GM04503 (cell line): Measurements from ENCODE around the gene YJEFN3.

Experiments
- DNase-seq: peaks from one replicate; pipeline ENCODE4 v3.0.0-alpha.2; 2012; ENCODE audit warnings: low read depth

The YJEFN3 gene

DNA sequence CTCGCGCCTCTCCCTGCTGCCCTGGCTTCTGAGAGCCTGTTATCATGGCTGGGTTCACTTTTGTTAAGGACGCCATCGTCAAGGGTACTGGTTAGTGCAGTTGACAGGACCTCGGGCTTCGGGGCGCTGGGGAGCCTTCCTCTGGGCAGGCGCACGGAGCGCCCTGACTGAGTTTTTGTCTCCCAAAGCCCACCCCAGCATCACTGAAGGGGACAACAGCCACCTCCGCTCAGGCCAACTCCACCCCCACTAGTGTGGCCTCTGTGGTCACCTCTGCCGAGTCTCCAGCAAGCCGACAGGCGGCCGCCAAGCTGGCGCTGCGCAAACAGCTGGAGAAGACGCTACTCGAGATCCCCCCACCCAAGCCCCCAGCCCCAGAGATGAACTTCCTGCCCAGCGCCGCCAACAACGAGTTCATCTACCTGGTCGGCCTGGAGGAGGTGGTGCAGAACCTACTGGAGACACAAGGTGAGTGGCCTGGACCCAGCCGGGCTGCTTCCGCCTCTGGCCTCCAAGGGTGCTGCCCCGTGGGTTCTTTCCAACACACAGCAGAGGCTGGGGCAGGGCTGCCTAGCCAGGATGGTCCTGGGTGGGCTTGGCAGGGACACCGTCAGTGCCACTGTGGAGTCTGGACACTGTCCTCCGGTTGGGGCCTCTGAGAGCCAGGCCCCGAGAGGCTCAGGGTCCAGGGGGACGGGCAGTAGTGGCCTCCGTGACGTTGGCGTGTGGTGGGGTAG is 30.3 kb upstream of the YJEFN3 start:
- no peak for DNase-seq

DNA sequence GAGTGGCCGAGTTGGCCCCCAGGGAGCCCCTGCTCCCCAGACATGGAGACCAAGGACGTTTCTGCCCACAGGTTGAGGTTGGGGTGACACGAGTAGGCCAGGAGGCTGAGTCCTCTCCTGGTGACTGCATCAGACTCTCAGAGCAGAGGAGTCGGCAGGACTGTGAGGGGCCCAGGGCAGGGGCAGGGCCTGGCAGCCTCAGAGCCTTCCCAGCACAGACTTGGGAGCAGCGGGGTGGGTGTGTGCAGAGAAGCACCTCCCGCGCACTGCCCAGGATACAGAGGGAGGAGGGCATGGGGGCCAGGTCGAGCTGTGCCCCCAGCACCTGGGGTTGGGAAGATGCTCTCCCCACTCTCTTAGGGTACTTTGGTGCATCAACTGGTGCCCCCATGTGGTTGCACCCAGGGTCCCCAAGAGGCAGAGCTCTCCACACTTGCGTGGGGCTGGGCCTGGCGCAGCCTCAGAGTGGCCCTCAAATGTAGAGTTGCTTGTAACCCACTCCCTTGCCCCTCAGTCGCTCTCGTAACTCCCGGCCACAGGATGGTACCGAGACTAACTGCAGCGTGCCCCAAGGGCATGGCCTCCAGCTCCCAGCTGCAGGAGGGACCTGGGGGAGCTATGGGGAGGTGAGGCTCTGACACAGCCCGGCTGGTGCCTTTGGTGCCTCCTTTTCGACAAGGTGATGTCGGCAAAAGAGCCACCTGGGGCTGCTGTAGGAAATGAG is 29.3 kb upstream of the YJEFN3 start:
- DNase-seq, result no peak

DNA sequence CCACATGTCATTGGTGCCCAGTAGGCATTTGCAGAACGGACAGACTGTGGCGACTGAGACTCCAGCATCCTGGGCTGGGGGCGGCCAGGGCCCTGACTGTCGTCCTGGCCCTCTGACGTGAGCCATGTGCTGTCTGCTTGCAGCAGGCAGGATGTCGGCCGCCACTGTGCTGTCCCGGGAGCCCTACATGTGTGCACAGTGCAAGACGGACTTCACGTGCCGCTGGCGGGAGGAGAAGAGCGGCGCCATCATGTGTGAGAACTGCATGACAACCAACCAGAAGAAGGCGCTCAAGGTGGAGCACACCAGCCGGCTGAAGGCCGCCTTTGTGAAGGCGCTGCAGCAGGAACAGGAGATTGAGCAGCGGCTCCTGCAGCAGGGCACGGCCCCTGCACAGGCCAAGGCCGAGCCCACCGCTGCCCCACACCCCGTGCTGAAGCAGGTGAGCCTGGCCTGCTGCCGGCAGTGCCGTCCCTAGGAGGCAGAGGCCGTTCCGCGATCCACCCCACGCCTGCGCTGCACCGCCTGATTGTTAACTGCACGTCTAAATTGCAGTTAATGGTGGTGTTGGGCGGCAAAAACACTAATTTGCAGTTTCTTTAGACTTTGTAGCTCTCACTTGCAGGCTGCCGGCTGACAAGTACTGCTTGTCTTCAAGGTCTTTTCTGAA is 27.6 kb upstream of the YJEFN3 start:
- DNase-seq, result no peak

DNA sequence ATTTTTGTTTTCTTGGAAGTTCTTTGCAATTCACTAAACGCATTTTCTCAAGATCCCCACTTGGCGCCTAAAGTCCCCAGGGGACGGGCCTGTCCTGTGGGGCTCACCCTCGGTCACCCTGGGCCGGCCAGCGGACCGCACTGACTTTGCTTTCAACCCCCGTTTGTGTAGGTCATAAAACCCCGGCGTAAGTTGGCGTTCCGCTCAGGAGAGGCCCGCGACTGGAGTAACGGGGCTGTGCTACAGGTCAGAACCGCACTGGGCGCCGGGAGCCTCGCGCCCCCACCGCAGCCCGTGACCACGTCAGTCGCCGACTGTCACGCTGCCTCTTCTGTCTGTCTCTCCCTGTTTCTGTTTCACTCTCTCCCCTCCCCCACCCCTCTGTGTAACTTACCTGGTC is 26.9 kb upstream of the YJEFN3 start:
- no peak for DNase-seq

DNA sequence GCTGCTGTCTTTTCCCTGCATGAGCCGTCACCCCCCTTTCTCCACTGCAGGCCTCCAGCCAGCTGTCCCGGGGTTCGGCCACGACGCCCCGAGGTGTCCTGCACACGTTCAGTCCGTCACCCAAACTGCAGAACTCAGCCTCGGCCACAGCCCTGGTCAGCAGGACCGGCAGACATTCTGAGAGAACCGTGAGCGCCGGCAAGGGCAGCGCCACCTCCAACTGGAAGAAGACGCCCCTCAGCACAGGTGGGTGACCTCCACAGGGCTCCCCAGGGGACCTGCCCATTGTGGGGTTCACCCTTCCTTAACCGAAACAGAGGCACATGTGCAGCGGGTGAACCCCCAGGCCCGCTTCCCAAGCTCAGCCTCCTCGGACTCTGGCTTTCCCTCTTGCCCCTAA is 26.4 kb upstream of the YJEFN3 start:
- no peak for DNase-seq

DNA sequence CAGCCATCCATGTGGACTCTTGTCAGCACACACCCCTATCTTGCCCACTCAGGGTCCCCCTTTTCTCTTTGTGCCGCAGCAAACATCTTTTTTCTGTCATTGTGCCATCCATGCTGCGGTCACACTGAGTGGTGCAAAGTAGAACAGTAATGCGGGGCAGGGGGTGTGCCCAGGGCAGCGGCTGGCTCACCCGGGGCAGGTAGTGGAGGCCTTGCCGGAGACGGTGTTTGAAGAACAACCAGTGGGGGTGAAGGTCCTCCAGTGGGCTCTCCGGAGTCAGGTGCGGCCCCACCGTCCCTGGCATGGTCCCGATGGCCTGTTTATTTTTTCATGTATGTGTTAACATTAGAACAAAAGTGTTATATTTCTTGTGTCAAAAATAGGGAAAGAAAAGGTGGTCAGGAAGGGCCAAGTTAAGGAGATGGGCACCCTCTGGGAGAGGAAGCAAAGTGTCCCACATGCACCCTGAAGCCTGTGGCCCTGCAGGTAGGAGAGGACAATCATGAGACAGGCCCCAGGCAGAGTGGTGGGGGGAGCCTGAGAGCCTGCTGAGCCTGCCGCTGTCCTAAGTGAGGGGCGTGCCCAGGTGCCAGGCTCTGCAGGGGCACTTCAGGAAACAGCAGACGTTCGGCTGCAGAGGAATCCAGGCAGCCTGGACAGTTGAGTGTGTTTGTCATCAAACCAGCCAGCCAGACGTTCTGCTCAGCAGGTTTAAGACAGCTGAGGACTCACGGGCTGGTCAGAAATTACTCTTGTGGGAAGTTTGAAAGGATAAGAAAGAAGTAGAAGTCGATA is 25.7 kb upstream of the YJEFN3 start:
- no peak for DNase-seq

DNA sequence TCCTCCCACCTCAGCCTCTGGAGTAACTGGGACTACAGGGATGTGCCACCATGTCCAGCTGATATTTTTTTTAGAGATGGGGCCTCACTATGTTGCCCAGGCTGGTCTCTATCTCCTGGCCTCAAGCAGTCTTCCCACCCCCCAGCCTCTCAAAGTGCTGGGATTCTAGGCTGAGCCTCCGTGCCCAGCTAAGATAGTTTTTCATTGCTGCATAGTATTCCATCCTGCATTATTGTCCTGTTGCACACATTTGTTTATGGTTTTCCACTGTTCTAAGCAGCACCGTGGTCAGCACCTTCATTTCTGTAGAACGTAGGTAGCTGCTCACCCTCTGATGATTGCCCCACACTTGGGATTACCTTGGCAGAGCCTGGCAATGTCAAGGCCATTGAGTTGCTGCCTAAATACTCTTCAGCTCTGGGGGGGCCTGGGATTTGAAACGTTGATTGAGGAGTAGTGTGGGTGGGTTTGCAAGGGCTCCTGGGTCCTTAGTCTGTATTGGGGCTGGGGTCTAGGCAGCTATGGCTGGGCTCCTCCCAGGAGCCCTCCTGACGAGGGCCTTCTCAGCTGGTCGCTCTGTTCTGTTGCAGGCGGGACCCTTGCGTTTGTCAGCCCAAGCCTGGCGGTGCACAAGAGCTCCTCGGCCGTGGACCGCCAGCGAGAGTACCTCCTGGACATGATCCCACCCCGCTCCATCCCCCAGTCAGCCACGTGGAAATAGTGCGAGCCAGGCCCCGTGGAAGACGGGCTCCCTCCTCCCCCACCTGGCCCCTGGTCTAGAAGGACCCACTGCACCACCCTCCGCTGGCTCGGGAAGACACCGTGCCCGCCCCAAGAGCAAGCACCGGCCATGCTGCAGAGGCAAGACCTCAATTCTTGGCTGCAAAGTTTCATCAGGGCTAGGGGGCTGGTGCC is 23.7 kb upstream of the YJEFN3 start:
- DNase-seq, result no peak

DNA sequence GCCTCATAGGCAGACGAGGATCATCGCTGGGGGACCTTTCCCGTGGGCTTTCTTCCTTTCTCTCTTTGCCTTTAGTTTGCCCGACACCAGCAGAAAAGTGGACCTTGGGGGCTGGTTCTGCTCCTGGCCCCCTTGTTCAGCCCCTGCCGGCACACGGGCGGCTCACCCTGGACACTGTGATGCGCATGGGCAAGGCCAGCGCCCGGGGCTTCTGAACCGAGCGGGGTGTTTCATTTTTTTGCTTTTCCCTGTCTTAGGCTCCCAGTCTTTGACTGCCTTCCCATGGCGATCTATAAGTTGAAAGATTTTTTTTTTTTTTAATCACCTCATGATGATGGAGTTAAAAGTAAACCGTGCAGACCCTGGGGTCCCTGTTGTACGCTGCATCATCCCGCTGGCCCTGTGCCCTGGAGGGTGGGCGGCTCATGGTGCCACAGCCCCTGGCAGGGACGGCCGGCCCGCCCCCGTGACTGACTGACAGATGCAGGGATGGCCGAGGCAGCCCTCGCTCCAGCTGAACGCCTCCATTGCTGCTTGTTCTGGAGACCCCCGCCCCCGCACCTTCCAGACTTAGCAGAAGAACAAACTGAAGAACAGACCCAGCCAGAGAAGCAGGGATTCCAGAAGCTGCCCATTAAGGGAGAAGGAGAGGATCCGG is 22.9 kb upstream of the YJEFN3 start:
- no peak for DNase-seq

DNA sequence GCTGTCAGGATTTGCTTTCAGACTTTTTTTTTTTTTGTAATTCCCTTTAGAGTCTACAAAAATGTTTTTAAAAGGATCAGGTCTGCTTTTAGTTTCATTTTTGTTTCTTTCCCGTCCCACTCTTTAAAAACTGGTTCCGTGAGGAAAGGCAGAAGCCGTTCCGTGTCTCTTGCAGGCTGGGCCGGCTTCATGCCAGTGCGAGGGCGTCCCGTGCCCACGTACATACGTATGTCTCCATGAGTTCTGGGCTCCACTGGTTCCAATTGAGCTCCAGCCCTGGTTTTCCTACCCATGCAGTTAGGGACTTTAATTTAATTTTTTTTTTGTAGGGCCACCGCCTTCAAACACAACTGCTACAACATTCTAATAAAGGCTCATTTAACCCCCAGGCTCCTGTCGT is 22.1 kb upstream of the YJEFN3 start:
- DNase-seq, result no peak

DNA sequence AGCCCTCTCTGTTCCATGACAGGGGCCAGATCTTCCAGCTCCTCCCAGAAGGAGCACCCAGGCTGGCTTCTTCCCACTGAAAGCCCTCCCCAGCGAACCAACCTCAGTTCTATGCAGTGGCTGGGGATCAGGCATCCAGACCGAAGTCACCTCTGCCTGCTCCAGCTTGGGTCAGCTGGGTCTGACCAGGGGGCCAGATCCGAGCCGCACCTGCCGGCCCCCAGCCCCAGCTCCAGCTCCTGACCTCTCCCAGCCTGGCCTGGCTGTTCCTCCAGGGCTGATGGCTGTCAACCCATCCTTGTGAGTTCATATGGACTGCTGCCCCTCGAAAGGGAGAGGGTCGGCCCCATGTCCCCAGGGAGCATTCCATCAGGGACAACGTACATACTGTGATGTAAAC is 21.4 kb upstream of the YJEFN3 start:
- no peak for DNase-seq

DNA sequence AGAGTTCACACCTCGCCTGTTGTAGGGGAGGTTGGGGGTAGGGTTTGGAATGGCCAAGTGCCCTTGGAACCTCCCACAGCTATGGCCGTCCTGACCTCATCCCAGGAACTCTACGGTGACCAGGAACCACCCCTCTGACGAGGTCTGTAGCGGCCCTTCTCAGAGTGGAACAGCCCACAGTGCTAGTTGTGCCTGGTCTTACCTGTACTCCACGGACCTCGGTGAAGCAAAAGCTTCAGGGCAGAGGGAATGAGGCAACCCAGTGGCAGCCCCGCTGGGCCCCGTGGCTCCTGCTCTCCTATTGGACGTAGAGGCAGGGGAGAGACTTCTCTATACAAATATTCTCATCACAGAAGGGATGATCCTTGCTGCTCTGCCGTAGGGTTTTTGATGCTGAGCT is 20.5 kb upstream of the YJEFN3 start:
- DNase-seq, result no peak

DNA sequence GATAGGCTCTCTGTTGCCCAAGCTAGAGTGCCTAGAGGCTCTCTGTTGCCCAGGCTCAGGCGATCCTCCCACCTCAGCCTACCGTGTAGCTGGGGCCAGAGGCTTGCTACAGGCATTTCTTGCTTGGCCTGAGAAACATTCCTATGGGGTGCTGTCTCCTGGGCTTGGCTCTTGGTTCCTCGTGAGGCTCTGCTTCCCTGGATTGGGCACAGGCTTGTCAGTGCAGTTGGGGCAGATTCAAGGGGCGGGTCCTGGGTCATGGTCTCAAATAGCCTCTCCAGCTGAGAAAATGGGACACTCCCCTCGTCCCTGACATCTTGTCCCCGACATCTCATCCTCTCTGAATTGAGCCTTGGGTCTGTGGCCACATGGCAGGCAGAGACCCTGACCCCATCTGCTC is 18.3 kb upstream of the YJEFN3 start:
- no peak for DNase-seq

DNA sequence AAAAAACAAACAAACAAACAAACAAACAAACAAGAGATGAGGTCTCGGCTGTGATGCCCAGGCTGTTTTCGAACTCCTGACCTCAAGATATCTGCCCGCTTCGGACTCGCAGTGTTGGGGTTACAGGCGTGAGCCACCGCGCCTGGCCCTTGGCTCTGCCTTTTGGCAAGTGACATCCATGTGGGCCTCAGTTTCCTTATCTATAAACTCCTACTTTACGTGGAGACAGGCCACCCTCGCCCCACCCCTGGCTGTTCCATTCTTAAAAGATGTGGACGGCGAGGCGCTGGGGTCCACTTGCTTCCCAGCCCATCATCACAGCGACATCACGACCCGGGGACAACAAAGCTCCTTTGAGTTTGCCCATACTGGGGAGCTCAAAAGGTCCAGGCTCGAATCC is 15.0 kb upstream of the YJEFN3 start:
- no peak for DNase-seq

DNA sequence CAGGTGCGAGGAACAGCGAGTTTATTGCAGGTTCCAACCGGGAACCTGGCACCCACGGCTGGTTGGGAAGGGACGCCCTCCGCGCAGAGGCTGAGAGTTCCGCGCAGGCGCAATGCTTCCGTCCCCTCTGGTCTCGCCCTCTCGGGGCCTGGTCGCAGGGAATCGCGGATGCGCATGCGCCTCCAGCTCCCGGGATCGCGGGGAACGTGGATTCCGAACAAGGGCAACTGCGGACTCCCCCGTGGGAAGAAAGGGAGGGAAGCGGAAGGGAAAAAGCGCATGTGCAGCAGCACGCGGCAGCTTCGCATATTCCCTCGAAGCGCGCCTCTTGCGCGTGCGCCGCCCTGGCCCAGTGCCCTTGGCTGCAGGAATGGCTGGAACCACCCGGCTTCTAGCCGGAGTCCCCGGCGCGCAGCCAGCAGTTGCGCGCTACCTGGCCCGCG is 14.5 kb upstream of the YJEFN3 start:
- DNase-seq, result no peak

DNA sequence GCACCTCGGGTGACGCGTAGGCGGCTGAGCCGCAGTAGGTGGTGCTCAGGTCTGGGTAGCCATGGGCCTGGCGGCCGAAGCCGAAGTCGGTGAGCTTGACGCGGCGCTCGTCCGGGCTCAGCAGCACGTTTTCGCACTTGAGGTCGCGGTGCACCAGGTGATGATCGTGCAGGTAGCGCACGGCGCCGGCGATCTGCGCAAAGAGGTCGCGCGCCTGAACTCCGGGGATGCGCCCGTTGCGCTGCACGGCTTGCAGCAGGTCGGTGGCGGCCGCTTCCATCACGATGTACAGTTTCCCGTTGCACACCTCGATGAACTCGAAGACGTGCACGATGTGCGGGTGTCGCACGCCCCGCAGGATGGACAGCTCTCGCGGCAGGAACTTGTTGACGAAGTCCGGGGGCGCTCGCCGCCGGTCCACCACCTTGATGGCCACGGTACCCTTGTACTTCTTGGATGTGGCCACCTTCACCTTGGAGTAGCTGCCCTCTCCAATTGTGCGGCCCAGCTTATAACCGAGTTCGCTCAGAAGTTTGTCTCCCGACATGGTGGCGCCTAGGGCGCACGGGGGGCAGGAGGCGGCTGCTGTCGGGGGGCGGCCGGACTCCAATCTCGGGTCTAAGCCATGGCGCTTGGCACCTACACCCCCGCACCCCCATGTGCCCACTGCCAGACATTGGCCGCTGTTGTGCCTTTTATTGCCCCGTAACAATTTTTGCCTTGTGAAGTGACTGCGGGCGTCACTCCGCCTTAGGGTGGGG is 13.7 kb upstream of the YJEFN3 start, which contains the start of gene TSSK6:
TSS of gene TSSK6 (minus strand) at position 668 of the 761 bp plus-strand sequence. CDS start at position 547, 121 bp downstream.
- DNase-seq, result no peak

DNA sequence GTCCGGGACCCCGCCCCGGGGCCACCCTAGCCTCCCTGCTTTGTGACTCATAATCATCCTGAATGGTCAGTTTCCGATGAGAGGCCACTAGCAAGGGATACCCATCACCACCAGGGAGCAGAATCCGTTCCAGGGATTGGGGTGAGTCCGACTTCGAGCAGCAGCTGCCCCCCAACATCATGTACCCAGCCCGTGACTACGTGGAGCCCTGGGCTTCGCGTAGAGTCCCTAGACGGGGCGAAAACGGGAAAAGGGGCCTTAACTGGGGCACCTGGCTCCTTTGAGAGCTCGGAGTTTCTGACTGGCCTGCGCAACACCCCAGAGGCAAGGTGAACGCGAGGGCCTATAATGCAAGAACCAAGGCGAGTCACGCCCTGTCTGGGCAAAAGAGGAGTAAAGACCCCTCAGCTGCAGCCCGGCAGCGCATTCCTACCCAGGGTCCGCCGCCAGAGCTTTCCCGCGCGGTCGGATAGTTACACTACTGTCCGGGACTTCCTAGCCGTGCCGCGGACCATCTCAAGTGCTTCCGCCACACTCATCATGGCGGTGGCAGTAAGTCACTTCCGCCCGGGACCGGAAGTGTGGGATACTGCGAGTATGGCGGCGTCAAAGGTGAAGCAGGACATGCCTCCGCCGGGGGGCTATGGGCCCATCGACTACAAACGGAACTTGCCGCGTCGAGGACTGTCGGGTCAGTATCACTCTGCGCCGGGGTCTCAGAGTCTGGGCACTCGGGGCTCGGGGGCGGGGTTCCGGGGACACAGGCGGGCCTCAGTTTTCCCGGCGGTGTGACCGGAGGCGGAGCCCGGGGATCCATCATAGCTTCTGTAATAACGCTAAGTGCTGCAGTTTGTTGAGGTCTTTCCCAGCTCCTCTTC is 12.8 kb upstream of the YJEFN3 start, which contains the start of gene NDUFA13:
TSS of gene NDUFA13 (plus strand) at position 584 of the 878 bp plus-strand sequence. CDS start at position 598, 14 bp downstream.
- peak; percentile 54 for DNase-seq

DNA sequence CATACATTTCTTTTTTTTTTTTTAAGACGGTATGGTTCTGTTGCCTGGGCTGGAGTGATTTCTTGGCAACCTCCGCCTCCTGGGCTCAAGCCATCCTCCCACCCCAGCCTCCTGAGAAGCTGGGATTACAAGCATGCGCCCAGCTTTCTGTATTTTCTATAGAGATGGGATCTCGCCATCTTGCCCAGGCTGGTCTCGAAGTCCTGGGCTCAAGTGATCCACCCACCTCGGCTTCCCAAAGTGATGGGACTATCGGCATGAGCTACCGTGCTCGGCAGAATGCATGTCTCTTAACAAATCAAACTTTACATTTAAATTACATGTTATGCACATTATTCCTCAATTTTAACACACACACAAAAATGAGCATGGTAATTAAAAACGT is 11.5 kb upstream of the YJEFN3 start:
- DNase-seq, result no peak

DNA sequence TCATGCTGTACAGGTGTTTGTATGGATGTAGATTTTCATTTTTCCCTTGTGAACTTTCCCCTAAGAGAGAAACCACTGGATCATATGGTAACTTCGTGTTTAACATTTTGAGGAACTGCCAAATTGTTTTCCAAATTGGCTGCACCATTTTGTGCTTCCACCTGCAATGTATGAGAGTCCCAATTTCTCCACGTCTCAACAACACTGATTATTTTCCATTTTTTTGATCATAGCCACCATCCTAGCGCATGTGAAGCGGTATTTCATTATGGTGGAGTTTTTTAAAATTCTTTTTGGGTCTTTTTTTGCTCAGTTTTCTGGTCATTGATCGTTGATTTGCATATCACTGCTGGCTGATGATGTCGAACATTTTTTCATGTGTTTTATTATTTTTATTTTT is 7.7 kb upstream of the YJEFN3 start:
- DNase-seq, result no peak

DNA sequence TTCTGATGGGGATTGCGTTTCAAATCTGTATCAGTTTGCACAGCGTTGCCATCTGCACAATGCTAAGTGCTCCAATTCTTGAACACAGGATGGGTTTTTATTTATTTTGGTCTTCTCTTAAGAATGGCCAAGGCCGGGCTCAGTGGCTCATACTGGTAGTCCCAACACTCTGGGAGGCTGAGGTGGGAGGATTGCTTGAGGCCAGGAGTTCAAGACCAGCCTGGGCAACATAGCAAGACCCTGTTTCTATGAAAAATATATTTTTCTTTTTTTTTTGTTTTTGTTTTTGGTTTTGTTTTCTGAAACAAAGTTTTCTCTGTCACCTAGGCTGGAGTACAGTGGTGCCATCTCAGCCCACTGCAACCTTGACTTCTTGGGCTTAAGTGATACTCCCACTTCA is 5.5 kb upstream of the YJEFN3 start:
- DNase-seq, result no peak
